Measurements from ENCODE around the gene RMDN2.

The RMDN2 gene

GRCh38 chr2:37983719-37984118 is 58.6 kb downstream of the RMDN2 start:
- no peak overlapping the region for H3K27ac ChIP-seq (ENCODE audit: low read length)
- no peaks in the 10 kb centered on the region for H4K20me1 ChIP-seq (ENCODE audit: insufficient read depth, low read length)
- no peaks in the 10 kb centered on the region for H3K27me3 ChIP-seq (ENCODE audit: low read depth, low read length)
- no peak overlapping the region for H2AFZ ChIP-seq (ENCODE audit: low read depth, low read length)
- TF ChIP-seq CTCF (IDR thresholded peaks at IDR 0.05; ENCODE audit: low read depth, low read length) = no peak
- no peak for TF ChIP-seq EZH2phosphoT487 (IDR thresholded peaks at IDR 0.05; ENCODE audit: low read depth)
- peaks cover 5% of the 10 kb centered on the region; the same call in 1 of the 2 replicates for H3K4me1 ChIP-seq (ENCODE audit: low read length)
- no peaks in the 10 kb centered on the region for H3K79me2 ChIP-seq (ENCODE audit: low read length)
- no peak overlapping the region for H3K4me3 ChIP-seq (ENCODE audit: low read length)
- no peaks in the 10 kb centered on the region for H3K9me3 ChIP-seq (ENCODE audit: insufficient read depth, low read length)
- H3K4me2 ChIP-seq (ENCODE audit: low read length) = no peak overlapping the region
- H3K9ac ChIP-seq (ENCODE audit: low read length) = no peak overlapping the region
- H3K36me3 ChIP-seq (replicated peaks; ENCODE audit: low read depth, low read length) = no peaks in the 10 kb centered on the region

- Histone ChIP-seq H3K9ac (ENCODE audit: low read length) (no peak overlapping the region), H4K20me1 (ENCODE audit: insufficient read depth, low read length) (no peaks in the 10 kb centered on the region), H3K4me2 (ENCODE audit: low read length) (no peak overlapping the region), H3K79me2 (ENCODE audit: low read length) (no peaks in the 10 kb centered on the region), H3K27ac (ENCODE audit: low read length) (no peak overlapping the region), H3K4me1 (ENCODE audit: low read length) (peaks cover 5% of the 10 kb centered on the region; the same call in 1 of the 2 replicates), H3K4me3 (ENCODE audit: low read length) (no peak overlapping the region), H3K9me3 (ENCODE audit: insufficient read depth, low read length) (no peaks in the 10 kb centered on the region), H3K36me3 (replicated peaks; ENCODE audit: low read depth, low read length) (no peaks in the 10 kb centered on the region), H2AFZ (ENCODE audit: low read depth, low read length) (no peak overlapping the region), H3K27me3 (ENCODE audit: low read depth, low read length) (no peaks in the 10 kb centered on the region)
- TF ChIP-seq EZH2phosphoT487 (IDR thresholded peaks at IDR 0.05; ENCODE audit: low read depth) (no peak), CTCF (IDR thresholded peaks at IDR 0.05; ENCODE audit: low read depth, low read length) (no peak)
Measured at GRCh38 chr2:37984176-37984575, 59.1 kb downstream of the RMDN2 start.

GRCh38 chr2:37984589-37984988 is 59.5 kb downstream of the RMDN2 start:
- H3K27ac ChIP-seq (ENCODE audit: low read length) = no peak overlapping the region
- no peaks in the 10 kb centered on the region for H3K27me3 ChIP-seq (ENCODE audit: low read depth, low read length)
- H2AFZ ChIP-seq (ENCODE audit: low read depth, low read length) = no peak overlapping the region
- no peak overlapping the region for H3K4me2 ChIP-seq (ENCODE audit: low read length)
- no peak for TF ChIP-seq EZH2phosphoT487 (IDR thresholded peaks at IDR 0.05; ENCODE audit: low read depth)
- peak; percentile 48 for TF ChIP-seq CTCF (IDR thresholded peaks at IDR 0.05; ENCODE audit: low read depth, low read length)
- no peaks in the 10 kb centered on the region for H3K9me3 ChIP-seq (ENCODE audit: insufficient read depth, low read length)
- H3K9ac ChIP-seq (ENCODE audit: low read length) = no peak overlapping the region
- no peaks in the 10 kb centered on the region for H4K20me1 ChIP-seq (ENCODE audit: insufficient read depth, low read length)
- H3K79me2 ChIP-seq (ENCODE audit: low read length) = no peaks in the 10 kb centered on the region
- peaks cover 5% of the 10 kb centered on the region; the same call in 1 of the 2 replicates for H3K4me1 ChIP-seq (ENCODE audit: low read length)
- H3K36me3 ChIP-seq (replicated peaks; ENCODE audit: low read depth, low read length) = no peaks in the 10 kb centered on the region
- H3K4me3 ChIP-seq (ENCODE audit: low read length) = no peak overlapping the region

GRCh38 chr2:37985333-37985732 is 60.2 kb downstream of the RMDN2 start:
- Histone ChIP-seq H3K27me3 (ENCODE audit: low read depth, low read length) (no peaks in the 10 kb centered on the region), H3K9me3 (ENCODE audit: insufficient read depth, low read length) (no peaks in the 10 kb centered on the region), H3K4me1 (ENCODE audit: low read length) (peaks cover 5% of the 10 kb centered on the region; the same call in 1 of the 2 replicates), H3K27ac (ENCODE audit: low read length) (no peak overlapping the region), H2AFZ (ENCODE audit: low read depth, low read length) (no peak overlapping the region), H3K9ac (ENCODE audit: low read length) (no peak overlapping the region), H4K20me1 (ENCODE audit: insufficient read depth, low read length) (no peaks in the 10 kb centered on the region), H3K4me3 (ENCODE audit: low read length) (no peak overlapping the region), H3K4me2 (ENCODE audit: low read length) (no peak overlapping the region), H3K36me3 (replicated peaks; ENCODE audit: low read depth, low read length) (no peaks in the 10 kb centered on the region), H3K79me2 (ENCODE audit: low read length) (no peaks in the 10 kb centered on the region)
- no peak for TF ChIP-seq CTCF (IDR thresholded peaks at IDR 0.05; ENCODE audit: low read depth, low read length)
- TF ChIP-seq EZH2phosphoT487 (IDR thresholded peaks at IDR 0.05; ENCODE audit: low read depth) = no peak

Measured in OCI-LY3 (cell line).